IPS-NIHi7 (cell line): ENCODE data around the gene NUP35.

Experiments
- DNase-seq: peaks from one replicate; pipeline ENCODE4 v3.0.0; 2012; ENCODE audit warnings: mixed read lengths; ENCODE audit errors: extremely low spot score

Gene NUP35

GRCh38 chr2:183124222-183124956 lies at the start of gene NUP35:
NUP35 (plus strand) TSS chr2:183124443; CDS start chr2:183124458, 15 bp downstream.
- peak; percentile 84 for DNase-seq

- DNase-seq: peak; percentile 78
These were observed 46.1 kb upstream of the NUP35 start for GRCh38 chr2:183078163-183078463.

GRCh38 chr2:183078464-183079138 lies 45.6 kb upstream of the NUP35 start, which contains the start of gene DUSP19:
DUSP19 (plus strand) TSS chr2:183078747; CDS start chr2:183078934, 187 bp downstream.
- peak; percentile 95 for DNase-seq

GRCh38 chr2:183079139-183079775 lies 45.0 kb upstream of the NUP35 start:
- no peak for DNase-seq

GRCh38 chr2:183081911-183082310 lies 42.3 kb upstream of the NUP35 start:
- no peak for DNase-seq

- no peak for DNase-seq
These were observed 36.2 kb upstream of the NUP35 start for GRCh38 chr2:183088061-183088460.

GRCh38 chr2:183089192-183089851 lies 34.9 kb upstream of the NUP35 start:
- no peak for DNase-seq

GRCh38 chr2:183091318-183091953 lies 32.8 kb upstream of the NUP35 start:
- DNase-seq: no peak

- no peak for DNase-seq
These were observed 32.3 kb upstream of the NUP35 start for GRCh38 chr2:183091954-183092345.

- DNase-seq: no peak
These were observed 30.2 kb upstream of the NUP35 start for GRCh38 chr2:183093857-183094657.

- no peak for DNase-seq
These were observed 18.7 kb upstream of the NUP35 start for GRCh38 chr2:183105402-183106134.

GRCh38 chr2:183112577-183112976 lies 11.7 kb upstream of the NUP35 start:
- no peak for DNase-seq

- no peak for DNase-seq
These were observed 10.6 kb upstream of the NUP35 start for GRCh38 chr2:183113630-183114029.

- DNase-seq: no peak
These were observed 7.0 kb upstream of the NUP35 start for GRCh38 chr2:183117226-183117625.

GRCh38 chr2:183123117-183123958 lies 905 bp upstream of the NUP35 start:
- no peak for DNase-seq

GRCh38 chr2:183123959-183124221 lies 353 bp upstream of the NUP35 start:
- DNase-seq: no peak

- DNase-seq: no peak
These were observed 663 bp downstream of the NUP35 start for GRCh38 chr2:183124957-183125255.

- no peak for DNase-seq
These were observed 1.6 kb downstream of the NUP35 start for GRCh38 chr2:183125659-183126341.

GRCh38 chr2:183126635-183127034 lies 2.4 kb downstream of the NUP35 start:
- DNase-seq: no peak
